HG03097 (cell line): ENCODE measurements around the gene TTC23.

Source experiments
- ATAC-seq: cut with Tn5 transposase; IDR thresholded peaks from one replicate; pipeline ENCODE4 v1.9.1; 2021; ENCODE audit not compliant: unreplicated experiment, low FRiP score

Gene TTC23

DNA sequence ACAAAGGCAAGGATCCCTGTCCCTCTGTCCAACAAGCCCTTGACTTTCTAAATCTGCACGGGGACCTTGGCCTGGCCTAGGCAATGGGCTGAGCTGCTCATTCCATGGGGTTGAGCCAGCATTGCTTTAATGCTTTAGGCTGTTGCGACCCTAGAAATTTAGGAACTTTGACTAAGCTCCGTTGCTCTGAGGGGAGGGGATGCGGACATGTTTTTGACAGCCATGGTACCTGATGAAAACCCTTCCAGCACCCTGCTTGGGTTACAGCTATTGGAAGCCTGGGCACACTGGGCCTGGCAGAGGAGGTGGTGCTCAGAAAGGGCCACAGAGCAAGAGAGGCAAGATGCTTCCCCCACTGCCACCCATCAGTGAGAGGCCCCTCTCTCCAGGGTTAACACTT is 107.4 kb downstream of the TTC23 start:
- no peak for ATAC-seq

DNA sequence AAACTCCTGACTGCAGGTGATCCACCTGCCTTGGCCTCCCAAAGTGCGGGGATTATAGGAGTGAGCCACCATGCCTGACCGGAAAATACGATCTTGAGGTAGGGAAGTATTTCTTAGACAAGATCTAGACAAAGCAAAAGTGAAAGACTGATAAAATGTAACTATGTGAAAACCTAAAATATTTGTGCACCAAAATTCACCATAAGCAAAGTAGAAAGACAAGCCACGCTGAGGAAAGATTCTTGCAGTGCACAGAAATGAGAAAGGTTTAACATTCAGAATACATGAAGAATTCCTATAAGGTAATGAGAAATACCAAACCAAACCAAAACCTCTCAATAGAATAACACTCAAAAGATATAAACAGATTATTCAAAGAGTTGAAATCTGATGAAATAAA is 108.8 kb downstream of the TTC23 start:
- no peak for ATAC-seq

DNA sequence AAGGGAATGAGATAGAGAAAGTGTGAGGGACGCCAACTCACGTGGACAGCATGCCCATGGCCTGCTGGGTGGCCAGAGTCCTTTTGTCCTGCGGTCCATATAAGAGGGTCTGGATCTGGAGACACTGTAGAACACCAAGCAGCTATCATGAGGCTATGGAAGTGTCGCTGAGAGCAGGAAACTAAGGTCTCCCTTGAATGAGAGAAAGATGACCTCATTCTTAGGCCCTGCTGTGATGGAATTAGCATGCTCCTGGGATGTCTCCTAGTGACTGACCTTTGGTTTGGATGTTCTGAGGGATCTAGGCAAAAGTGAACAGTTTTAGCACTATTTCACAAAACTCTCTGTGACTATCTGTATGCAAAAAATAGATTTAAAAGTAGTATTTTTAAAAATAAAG is 110.1 kb downstream of the TTC23 start:
- ATAC-seq: no peak

DNA sequence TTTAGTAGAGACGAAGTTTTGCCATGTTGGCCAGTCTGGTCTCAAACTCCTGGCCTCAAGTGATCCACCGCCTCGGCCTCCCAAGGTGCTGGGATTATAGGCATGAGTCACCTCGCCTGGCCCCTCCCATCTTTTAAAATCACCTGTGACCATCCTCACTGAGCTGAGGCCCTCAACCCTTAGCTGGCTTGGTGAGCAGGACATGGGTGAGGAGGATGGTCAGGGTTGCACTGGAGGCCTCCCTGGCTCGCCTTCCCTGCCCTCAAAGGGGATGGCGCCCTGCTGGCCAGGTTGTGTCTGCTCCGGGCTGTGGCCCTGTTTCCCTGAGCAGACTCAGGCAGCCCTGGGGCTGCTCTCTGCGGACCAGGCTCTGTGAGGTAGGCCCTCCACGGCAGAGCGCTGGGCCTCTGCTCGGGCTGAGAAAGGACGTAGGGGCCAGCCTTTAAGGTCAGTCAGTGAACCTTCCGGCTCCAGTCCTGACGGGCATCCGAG is 110.8 kb downstream of the TTC23 start:
- ATAC-seq: no peak

DNA sequence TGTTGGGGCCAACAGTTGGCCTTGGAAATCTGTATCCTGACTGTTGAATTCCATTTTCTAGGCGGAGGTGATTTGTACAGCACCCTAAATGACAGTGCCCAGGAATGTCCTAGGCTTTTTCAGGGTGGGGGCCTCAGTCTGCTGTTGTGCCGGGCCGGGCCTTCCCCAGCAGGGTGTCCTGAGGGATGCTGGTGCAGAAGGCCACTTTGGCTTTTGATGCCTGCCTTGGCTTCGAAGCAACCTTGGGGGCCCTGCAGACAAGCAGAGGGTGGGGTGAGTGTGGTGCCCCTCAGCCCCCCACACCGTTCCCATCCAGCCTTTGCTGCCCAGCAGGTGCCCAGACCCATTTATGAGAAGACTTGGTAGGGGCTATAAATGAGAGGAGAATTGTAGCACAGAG is 111.5 kb downstream of the TTC23 start:
- ATAC-seq: no peak

DNA sequence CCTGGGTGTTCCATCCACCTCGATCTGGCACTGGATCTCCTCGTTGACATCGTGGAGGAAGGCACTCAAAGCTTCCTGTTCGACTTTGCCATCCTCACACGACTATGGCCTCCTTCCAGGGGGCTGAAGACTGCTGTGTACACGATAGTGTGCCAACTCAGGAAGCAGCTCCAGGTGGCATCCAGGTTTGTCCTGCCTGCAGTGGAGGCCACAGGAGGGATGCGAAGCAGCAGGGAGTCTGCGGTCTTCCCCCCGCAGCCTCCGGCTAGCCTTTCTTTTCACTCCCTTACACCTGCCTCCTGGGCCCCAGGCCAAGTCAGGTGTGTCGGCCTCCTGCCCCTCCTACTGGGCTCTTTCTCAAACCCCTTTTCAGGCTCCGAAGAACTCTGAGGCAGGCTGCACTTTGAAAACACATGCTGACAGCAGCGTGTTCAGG is 112.3 kb downstream of the TTC23 start:
- ATAC-seq: no peak

DNA sequence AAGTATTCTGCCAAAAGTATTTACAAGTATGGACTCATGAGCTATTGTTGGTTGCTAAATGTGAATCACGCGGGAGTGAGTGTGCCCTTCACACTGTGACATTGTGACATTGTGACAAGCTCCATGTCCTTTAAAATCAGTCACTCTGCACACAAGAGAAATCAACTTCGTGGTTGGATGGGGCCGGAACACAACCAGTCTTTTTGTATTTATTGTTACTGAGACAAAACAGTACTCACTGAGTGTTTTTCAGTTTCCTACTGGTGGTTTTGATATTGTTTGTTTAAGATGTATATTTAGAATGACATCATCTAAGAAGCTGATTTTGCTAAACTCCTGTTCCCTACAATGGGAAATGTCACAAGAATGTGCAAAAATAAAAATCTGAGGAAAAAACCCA is 114.2 kb downstream of the TTC23 start:
- ATAC-seq: peak; percentile 63

DNA sequence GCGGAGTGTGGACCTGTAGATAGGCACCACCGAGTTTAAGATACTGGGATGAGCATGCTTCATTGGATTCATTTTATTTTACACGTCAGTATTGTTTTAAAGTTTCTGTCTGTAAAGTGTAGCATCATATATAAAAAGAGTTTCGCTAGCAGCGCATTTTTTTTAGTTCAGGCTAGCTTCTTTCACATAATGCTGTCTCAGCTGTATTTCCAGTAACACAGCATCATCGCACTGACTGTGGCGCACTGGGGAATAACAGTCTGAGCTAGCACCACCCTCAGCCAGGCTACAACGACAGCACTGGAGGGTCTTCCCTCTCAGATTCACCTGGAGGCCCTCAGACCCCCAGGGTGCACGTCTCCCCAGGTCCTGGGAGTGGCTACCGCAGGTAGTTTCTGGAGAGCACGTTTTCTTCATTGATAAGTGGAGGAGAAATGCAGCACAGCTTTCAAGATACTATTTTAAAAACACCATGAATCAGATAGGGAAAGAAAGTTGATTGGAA is 115.0 kb downstream of the TTC23 start:
- ATAC-seq: no peak

DNA sequence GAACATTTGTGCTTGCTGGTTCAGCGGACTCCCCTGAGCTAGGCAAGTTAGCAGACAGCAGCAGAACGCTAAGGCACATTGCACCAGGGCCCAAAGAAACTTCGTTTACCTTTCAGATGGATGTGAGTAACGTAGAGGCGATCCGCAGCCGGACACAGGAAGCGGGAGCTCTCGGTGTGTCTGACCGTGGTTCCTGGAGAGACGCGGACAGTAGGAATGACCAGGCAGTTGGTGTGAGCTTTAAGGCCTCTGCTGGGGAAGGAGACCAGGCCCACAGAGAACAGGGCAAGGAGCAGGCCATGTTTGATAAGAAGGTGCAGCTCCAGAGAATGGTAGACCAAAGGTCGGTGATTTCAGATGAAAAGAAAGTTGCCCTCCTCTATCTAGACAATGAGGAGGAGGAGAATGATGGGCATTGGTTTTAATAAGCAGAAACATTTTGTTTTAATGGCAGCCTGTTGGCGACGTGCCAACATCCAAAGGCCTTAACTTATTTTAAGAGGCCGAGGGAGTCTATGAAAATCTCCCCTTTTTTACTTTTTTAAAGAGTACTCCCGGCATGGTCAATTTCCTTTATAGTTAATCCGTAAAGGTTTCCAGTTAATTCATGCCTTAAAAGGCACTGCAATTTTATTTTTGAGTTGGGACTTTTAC is 116.6 kb downstream of the TTC23 start:
- ATAC-seq: no peak

DNA sequence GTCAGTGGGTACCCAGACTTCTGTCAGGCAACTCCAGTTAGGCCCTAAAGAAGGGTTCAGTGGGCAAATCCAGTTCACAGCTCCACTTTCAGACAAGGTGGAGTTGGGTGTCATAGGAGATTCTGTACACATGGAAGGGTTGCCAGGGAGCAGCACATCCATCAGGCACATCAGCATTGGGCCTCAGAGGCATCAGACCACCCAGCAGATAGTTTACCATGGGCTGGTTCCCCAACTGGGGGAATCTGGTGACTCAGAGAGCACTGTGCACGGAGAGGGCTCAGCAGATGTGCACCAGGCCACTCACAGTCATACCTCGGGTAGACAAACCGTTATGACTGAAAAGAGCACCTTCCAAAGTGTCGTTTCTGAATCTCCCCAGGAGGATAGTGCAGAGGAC is 117.3 kb downstream of the TTC23 start:
- no peak for ATAC-seq

DNA sequence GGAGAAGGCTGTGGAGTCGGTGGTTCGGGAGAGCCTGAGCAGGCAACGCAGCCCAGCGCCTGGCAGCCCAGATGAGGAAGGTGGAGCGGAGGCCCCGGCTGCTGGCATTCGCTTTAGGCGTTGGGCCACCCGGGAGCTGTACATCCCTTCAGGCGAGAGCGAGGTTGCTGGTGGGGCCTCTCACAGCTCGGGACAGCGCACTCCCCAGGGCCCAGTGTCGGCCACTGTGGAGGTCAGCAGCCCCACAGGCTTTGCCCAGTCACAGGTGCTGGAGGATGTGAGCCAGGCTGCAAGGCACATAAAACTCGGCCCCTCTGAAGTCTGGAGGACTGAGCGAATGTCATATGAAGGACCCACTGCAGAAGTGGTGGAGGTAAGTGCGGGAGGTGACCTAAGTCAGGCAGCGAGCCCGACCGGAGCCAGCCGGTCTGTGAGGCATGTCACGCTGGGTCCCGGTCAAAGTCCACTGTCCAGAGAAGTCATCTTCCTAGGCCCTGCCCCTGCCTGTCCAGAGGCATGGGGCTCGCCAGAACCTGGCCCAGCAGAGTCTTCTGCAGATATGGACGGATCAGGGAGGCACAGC is 117.8 kb downstream of the TTC23 start:
- ATAC-seq: no peak

DNA sequence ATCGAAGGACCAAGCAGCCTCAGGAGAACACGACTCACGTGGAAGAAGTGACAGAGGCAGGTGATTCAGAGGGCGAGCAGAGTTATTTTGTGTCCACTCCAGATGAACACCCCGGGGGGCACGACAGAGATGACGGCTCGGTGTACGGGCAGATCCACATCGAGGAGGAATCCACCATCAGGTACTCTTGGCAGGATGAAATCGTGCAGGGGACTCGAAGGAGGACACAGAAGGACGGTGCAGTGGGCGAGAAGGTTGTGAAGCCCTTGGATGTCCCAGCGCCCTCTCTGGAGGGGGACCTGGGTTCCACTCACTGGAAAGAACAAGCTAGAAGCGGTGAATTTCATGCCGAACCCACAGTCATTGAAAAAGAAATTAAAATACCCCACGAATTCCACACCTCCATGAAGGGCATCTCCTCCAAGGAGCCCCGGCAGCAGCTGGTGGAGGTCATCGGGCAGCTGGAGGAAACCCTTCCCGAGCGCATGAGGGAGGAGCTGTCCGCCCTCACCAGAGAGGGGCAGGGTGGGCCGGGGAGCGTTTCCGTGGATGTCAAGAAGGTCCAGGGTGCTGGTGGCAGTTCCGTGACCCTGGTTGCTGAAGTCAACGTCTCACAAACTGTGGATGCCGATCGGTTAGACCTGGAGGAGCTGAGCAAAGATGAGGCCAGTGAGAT is 118.5 kb downstream of the TTC23 start:
- no peak for ATAC-seq

DNA sequence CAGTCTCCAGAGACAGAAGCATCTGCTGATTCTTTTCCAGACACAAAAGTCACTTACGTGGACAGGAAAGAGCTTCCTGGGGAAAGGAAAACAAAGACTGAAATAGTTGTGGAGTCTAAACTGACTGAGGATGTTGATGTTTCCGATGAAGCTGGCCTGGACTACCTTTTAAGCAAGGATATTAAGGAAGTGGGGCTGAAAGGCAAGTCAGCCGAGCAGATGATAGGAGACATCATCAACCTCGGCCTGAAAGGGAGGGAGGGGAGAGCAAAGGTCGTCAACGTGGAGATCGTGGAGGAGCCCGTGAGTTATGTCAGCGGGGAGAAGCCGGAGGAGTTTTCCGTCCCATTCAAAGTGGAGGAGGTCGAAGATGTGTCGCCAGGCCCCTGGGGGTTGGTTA is 119.1 kb downstream of the TTC23 start:
- no peak for ATAC-seq

DNA sequence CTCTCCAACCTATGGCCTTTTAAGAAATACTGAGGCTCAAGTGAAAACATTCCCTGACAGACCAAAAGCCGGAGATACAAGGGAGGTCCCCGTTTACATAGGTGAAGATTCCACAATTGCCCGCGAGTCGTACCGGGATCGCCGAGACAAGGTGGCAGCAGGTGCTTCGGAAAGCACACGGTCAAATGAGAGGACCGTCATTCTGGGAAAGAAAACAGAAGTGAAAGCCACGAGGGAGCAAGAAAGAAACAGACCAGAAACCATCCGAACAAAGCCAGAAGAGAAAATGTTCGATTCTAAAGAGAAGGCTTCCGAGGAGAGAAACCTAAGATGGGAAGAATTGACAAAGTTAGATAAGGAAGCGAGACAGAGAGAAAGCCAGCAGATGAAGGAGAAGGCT is 119.7 kb downstream of the TTC23 start:
- ATAC-seq: no peak

DNA sequence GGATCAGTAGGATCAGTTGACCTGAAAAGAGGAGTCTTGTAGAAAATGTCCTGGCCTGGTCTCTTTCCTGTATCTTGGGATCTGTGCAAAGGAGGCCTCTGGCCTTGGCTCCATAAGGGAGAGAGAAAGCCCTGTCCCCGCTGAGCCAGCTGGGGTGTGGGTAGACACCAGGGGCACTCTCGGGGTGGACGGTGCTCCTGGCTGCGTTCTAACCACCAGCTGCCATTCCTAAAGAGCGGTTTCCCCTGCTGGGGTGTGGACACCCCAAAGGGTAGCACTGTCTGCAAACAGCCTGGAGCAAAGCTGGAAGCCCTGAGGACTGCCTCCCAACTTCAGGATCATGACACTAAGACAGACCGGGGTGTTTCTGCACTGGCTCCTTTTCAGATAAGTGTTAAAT is 121.0 kb downstream of the TTC23 start:
- ATAC-seq: no peak

DNA sequence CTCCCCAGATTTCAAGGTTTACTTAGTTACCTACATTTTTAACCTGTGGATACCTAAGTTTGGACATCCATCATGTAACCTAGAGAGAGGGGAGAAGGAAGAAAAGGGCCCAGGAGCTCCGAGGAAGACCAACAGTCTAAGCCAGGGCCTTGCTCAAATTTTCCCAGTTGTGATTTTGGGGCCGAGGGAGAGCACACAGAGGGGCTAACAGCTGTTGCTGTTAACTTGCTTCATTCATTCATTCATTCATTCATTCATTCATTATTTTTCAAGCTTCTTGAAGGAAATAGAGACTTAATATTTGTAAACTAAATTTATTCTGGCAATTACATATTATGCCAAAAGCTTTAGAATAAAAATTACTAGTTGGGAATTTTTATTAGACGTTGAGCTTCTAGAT is 121.6 kb downstream of the TTC23 start:
- ATAC-seq: no peak

DNA sequence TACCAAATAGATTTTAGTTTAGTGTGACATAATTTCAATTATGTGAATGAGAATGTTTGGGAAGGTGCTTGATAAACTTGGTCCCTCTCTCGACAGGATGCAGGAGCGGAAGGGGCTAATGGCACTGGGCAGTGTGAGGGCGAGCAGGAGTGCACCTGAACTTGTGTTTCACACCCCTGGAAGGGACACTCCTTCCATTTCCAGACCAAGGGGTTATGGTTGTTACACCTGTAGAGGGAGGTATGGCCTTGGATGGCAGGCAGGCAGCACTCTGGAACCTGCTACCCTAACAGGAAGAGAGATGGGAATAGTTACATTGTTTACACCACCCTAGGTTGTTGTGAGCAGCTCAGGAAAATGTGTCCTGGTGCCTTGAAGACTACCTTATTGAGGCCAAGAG is 122.5 kb downstream of the TTC23 start:
- ATAC-seq: no peak

DNA sequence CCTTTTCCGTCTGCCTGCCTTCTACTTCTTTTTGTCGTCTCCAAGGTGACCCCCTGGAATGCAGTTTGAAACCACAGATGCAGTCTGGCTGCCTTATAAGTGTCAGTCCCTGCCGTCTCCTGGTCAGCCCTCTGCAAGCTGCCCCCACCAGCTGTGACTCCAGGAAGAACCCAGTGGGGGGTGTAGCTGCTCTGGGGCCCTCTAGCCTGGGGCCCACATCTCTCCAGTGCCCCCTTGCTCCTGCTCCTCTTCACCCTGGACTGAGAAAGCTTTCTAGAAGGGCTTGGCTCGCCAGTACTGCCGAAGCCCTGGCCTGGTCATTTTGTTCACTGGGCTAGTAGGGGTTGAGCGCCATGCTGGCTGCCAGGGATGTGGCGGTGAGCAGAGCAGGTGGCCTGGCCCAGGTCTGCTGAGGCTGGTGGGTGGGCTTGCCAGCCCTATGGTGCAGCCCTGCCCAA is 123.2 kb downstream of the TTC23 start:
- ATAC-seq: no peak

DNA sequence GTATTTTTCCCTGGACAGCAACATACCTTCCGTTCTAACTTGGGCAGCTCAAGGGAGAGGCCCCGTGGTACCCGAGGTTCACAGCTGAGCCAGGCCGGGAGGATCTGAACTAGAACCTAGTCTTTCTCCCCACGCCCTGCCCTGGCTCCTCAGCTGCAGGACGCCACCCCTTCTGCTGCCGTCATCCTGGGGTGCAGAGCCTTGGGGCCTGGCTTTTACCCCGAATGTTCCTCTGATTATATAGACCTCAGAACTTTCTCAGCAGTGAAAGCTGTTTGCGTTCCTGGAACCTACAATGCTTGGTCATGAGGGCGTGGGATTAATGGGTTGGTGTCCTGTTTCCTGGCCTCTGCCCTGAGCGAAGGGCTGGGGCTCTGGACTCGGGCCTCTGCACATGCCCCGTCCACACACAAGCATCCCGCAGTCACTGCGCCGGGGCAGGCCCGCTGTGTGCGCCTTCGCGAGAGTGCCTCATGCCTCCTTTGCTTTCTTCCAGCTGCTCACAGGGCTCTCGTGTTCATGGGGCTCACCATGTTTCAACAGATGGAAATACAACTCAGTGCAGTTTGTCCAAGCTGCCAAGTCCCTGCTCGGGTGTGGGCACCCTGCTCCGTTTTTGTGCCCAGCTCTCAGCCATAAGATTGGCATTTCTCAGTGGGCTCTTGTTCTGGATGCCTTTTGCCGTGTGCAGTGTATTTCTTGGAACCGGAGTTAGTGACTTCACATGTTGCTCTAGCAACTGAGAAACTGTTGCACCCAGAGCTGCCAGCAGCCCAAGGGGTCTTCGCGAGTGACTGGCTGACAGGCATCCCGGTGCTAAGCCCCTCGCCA is 124.1 kb downstream of the TTC23 start:
- no peak for ATAC-seq

DNA sequence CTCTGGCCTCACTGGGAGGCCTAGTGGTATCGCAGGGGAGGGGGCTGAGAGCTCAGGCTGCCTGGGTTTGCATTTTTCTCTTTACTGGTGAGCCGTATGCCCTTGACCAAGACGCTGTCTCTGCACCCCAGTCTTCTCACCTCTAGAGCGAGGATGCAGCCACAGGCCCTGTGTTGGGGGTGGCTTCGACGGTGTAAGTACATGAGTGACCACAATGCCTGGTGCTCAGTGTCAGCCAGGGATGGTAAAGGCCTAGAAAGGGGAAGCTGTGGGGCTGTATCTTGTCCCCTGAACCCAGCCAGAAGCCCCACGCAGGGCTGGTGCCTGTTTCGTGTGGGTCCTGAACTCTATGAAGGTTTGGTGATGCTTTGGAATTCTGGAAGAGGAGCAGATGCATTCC is 124.7 kb downstream of the TTC23 start:
- no peak for ATAC-seq
